ENCODE measurements around the gene KCNIP4. TPM values are rescaled to one million over a fixed set of nuclear protein-coding genes. Genes with fewer than 3 reads are reported as not detected.

Gene KCNIP4
- polyA plus RNA-seq, 6 donors from 2014 or later = 0.14 to 0.22 (median 0.22) TPM; not detected in 3

DNA sequence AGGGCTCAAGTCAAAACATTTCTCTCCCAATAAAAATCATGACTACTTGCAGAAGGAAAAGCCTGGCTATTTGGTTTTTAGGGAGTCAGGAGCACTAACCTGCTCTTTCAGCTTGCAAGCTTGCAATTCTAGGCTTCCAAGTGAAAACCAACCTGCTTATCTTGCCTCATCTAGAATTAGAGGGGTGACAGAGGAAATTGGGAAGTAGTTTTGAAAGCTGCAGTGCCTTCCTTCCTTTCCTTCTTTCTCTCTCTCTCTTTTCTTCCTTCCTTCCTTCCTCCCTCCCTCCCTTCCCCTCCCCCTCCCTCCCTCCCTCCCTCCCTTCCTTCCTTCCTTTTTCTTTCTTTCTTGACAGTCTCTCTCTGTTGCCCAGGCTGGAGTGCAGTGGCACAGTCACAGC is 417.5 kb downstream of the KCNIP4 start:
- Mint-ChIP-seq H3K9me3 (peaks cover 0 to 5% (median 0%) of the 10 kb centered on the region in 7 donors), H3K27me3 (no peaks in the 10 kb centered on the region), H3K4me3 (no peak overlapping the region), H3K36me3 (no peaks in the 10 kb centered on the region), H3K27ac (no peak overlapping the region), H3K4me1 (no peaks in the 10 kb centered on the region)
- DNase-seq = no peak
- ATAC-seq (ENCODE audit: low read depth in 2 of 2) = no peak

GRCh38 chr4:21529214-21529613 is 419.4 kb downstream of the KCNIP4 start:
- no peak overlapping the region for H3K27ac Mint-ChIP-seq
- DNase-seq (no peak), ATAC-seq (ENCODE audit: low read depth in 2 of 2) (no peak)
- H3K36me3 Mint-ChIP-seq = no peaks in the 10 kb centered on the region
- no peaks in the 10 kb centered on the region for H3K27me3 Mint-ChIP-seq
- peaks cover 0 to 7% (median under 1%) of the 10 kb centered on the region in 7 donors for H3K9me3 Mint-ChIP-seq
- no peak overlapping the region for H3K4me3 Mint-ChIP-seq
- no peaks in the 10 kb centered on the region for H3K4me1 Mint-ChIP-seq

- ATAC-seq (ENCODE audit: low read depth in 2 of 2) (no peak), DNase-seq (no peak)
- no peak overlapping the region for H3K27ac Mint-ChIP-seq
- no peaks in the 10 kb centered on the region for H3K4me1 Mint-ChIP-seq
- no peaks in the 10 kb centered on the region for H3K36me3 Mint-ChIP-seq
- H3K27me3 Mint-ChIP-seq = no peaks in the 10 kb centered on the region
- H3K9me3 Mint-ChIP-seq = peaks cover 0 to 21% (median 3%) of the 10 kb centered on the region in 7 donors
- H3K4me3 Mint-ChIP-seq = no peak overlapping the region
These were observed 426.3 kb downstream of the KCNIP4 start for GRCh38 chr4:21522296-21522695.

DNA sequence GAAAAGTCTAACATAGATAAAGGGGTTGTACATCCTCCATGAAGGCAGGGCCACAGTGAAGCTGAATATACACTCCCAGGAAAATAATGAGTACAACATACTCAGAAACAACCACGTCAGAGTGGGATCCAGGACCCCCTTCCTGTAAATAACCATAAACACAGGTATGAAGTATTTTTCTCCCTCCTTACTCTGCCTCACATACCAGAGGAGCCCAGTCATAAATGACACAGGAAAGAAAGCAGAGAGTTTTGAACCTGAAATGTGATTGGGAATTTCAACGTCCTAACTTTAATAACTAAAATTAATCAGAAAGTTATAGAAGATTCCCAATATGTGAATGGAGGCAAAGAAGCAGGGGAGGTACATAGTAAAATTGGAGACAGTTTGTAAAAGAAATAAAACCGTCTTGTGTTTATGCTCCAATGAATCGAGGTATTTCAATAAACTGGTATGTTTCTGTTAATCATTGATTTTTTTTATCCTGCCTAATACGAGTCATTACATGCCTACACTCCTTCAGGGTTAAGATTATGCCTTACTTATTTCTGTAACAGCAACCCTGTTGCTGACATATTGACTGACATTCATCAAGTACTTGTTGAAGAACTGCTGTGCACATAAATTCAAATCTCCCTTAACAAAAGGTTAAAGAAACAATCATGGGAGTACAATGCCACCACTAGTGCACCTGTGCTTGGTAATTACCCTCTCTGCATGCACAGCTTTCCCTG is 431.3 kb downstream of the KCNIP4 start:
- no peaks in the 10 kb centered on the region for H3K36me3 Mint-ChIP-seq
- peaks cover 0 to 14% (median 1%) of the 10 kb centered on the region in 7 donors for H3K9me3 Mint-ChIP-seq
- no peak overlapping the region for H3K27ac Mint-ChIP-seq
- H3K4me3 Mint-ChIP-seq = no peak overlapping the region
- no peak for ATAC-seq (ENCODE audit: low read depth in 2 of 2)
- no peak for DNase-seq
- peaks cover 0 to 3% (median 0%) of the 10 kb centered on the region in 3 donors for H3K27me3 Mint-ChIP-seq
- no peaks in the 10 kb centered on the region for H3K4me1 Mint-ChIP-seq

- Mint-ChIP-seq H3K4me1 (no peaks in the 10 kb centered on the region), H3K9me3 (peaks cover 0 to 6% (median 0%) of the 10 kb centered on the region in 7 donors), H3K27ac (no peak overlapping the region), H3K4me3 (no peak overlapping the region), H3K36me3 (no peaks in the 10 kb centered on the region), H3K27me3 (peaks cover 0 to 3% (median 0%) of the 10 kb centered on the region in 3 donors)
- DNase-seq (no peak), ATAC-seq (ENCODE audit: low read depth in 2 of 2) (no peak)
These were observed 434.4 kb downstream of the KCNIP4 start for GRCh38 chr4:21514022-21514694.

DNA sequence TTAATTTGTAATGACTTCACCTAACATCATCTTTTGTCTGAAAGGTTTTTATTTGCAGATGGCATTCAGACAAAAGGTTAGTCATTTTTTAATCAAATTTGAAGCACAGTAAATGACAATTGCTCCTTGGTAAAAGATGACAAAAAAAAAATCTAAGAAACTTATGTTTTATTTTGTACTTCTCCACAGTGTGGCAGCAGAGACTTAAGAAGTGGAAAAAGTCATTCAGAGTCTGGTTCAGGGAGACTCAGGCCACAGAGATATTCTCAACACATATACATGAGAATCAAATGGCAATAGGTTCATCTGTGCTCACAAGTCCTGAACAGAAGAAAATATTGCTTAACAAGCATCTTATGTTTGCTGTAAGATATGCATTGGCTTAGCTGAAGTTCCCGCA is 436.2 kb downstream of the KCNIP4 start:
- H3K4me3 Mint-ChIP-seq = no peak overlapping the region
- ATAC-seq (ENCODE audit: low read depth in 2 of 2) (no peak), DNase-seq (no peak)
- H3K9me3 Mint-ChIP-seq = peaks cover 0 to 3% (median 0%) of the 10 kb centered on the region in 7 donors
- H3K27me3 Mint-ChIP-seq = peaks cover 0 to 3% (median 0%) of the 10 kb centered on the region in 3 donors
- H3K36me3 Mint-ChIP-seq = no peaks in the 10 kb centered on the region
- H3K4me1 Mint-ChIP-seq = no peaks in the 10 kb centered on the region
- H3K27ac Mint-ChIP-seq = no peak overlapping the region

GRCh38 chr4:21507439-21507838 is 441.1 kb downstream of the KCNIP4 start:
- no peaks in the 10 kb centered on the region for H3K36me3 Mint-ChIP-seq
- no peak overlapping the region for H3K4me3 Mint-ChIP-seq
- H3K4me1 Mint-ChIP-seq = no peaks in the 10 kb centered on the region
- no peak overlapping the region for H3K27ac Mint-ChIP-seq
- no peaks in the 10 kb centered on the region for H3K27me3 Mint-ChIP-seq
- ATAC-seq (ENCODE audit: low read depth in 2 of 2) (no peak), DNase-seq (no peak)
- peaks cover 0 to 2% (median 0%) of the 10 kb centered on the region in 7 donors for H3K9me3 Mint-ChIP-seq

- DNase-seq = no peak
- Mint-ChIP-seq H3K36me3 (no peaks in the 10 kb centered on the region), H3K9me3 (peaks cover 0 to 8% (median 2%) of the 10 kb centered on the region in 7 donors), H3K27me3 (no peaks in the 10 kb centered on the region), H3K4me1 (no peaks in the 10 kb centered on the region), H3K27ac (no peak overlapping the region), H3K4me3 (no peak overlapping the region)
- no peak for ATAC-seq (ENCODE audit: low read depth in 2 of 2)
These were observed 457.9 kb downstream of the KCNIP4 start for GRCh38 chr4:21490682-21491081.

- H3K36me3 Mint-ChIP-seq = no peaks in the 10 kb centered on the region
- H3K27ac Mint-ChIP-seq = peak overlapping the region in 1 of 6 donors; percentile 9
- H3K4me3 Mint-ChIP-seq = no peak overlapping the region
- no peaks in the 10 kb centered on the region for H3K27me3 Mint-ChIP-seq
- ATAC-seq (ENCODE audit: low read depth in 2 of 2) (no peak), DNase-seq (no peak)
- H3K4me1 Mint-ChIP-seq = no peaks in the 10 kb centered on the region
- H3K9me3 Mint-ChIP-seq = peaks cover 0 to 14% (median 0%) of the 10 kb centered on the region in 7 donors
These were observed 471.8 kb downstream of the KCNIP4 start for GRCh38 chr4:21476757-21477156.

- Mint-ChIP-seq H3K27me3 (no peaks in the 10 kb centered on the region), H3K9me3 (peaks cover 0 to 8% (median 0%) of the 10 kb centered on the region in 7 donors)
These were observed 474.4 kb downstream of the KCNIP4 start for GRCh38 chr4:21474195-21474594.

DNA sequence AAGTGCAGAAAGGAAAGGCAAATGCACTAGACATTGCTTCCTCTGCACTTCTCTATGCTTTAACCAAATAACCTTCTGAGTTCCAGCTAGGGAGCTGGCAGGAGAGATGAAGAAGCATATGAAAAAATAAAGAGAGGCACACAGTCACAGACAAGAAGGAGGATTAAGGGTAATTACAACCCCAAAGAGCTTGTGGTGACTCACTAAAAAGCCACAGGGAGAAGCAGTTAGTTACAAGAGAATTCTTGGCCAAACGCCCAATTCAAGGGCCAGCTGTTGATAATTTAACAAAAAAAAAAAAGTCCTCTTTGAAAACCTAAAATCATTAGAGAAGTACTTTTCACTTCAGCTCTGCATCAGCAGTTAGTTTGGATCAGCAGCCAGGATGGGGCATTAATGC is 478.0 kb downstream of the KCNIP4 start:
- no peak overlapping the region for H3K4me3 Mint-ChIP-seq
- no peaks in the 10 kb centered on the region for H3K36me3 Mint-ChIP-seq
- H3K4me1 Mint-ChIP-seq = no peaks in the 10 kb centered on the region
- peaks cover 0 to 4% (median 0%) of the 10 kb centered on the region in 7 donors for H3K9me3 Mint-ChIP-seq
- H3K27ac Mint-ChIP-seq = no peak overlapping the region
- DNase-seq = no peak
- H3K27me3 Mint-ChIP-seq = no peaks in the 10 kb centered on the region
- ATAC-seq (ENCODE audit: low read depth in 2 of 2) = no peak

More at GRCh38 chr4:21474195-21474594, 474.4 kb downstream of the KCNIP4 start:
- no peak overlapping the region for H3K4me3 Mint-ChIP-seq
- DNase-seq (no peak), ATAC-seq (ENCODE audit: low read depth in 2 of 2) (no peak)
- no peaks in the 10 kb centered on the region for H3K36me3 Mint-ChIP-seq
- no peak overlapping the region for H3K27ac Mint-ChIP-seq
- H3K4me1 Mint-ChIP-seq = no peaks in the 10 kb centered on the region

- H3K4me3 Mint-ChIP-seq = no peak overlapping the region
- H3K9me3 Mint-ChIP-seq = peaks cover 0 to 4% (median 0%) of the 10 kb centered on the region in 7 donors
- H3K4me1 Mint-ChIP-seq = no peaks in the 10 kb centered on the region
- no peak for DNase-seq
- no peak for ATAC-seq (ENCODE audit: low read depth in 2 of 2)
- no peaks in the 10 kb centered on the region for H3K36me3 Mint-ChIP-seq
- H3K27ac Mint-ChIP-seq = no peak overlapping the region
- H3K27me3 Mint-ChIP-seq = no peaks in the 10 kb centered on the region
These were observed 478.9 kb downstream of the KCNIP4 start for GRCh38 chr4:21469438-21470300.

GRCh38 chr4:21467551-21467950 is 481.0 kb downstream of the KCNIP4 start:
- Mint-ChIP-seq H3K36me3 (no peaks in the 10 kb centered on the region), H3K27ac (no peak overlapping the region), H3K9me3 (peaks cover 0 to 4% (median 2%) of the 10 kb centered on the region in 7 donors), H3K4me3 (no peak overlapping the region), H3K4me1 (no peaks in the 10 kb centered on the region), H3K27me3 (no peaks in the 10 kb centered on the region)
- no peak for DNase-seq
- ATAC-seq (ENCODE audit: low read depth in 2 of 2) = no peak

Data from naive B cell (primary cell).